ENCODE data around the gene KCNIP1. TPM values are rescaled to one million over a fixed set of nuclear protein-coding genes. Genes with fewer than 3 reads are reported as not detected.

KCNIP1 gene
- total RNA-seq, 2 donors from 2014 or later: not detected

- no peak overlapping the region for H3K4me3 Mint-ChIP-seq
- H3K4me1 Mint-ChIP-seq: peaks cover 11% of the 10 kb centered on the region
- no peak for TF ChIP-seq CTCF (conservative IDR thresholded peaks at IDR 0.05)
- no peaks in the 10 kb centered on the region for H3K36me3 Mint-ChIP-seq (ENCODE audit: low read depth)
- Histone ChIP-seq H3K9me3 (ENCODE audit: control insufficient read depth, low read length) (no peaks in the 10 kb centered on the region), H3K4me1 (ENCODE audit: control insufficient read depth, insufficient read depth, low read length) (no peaks in the 10 kb centered on the region), H3K4me3 (ENCODE audit: low read length) (no peak overlapping the region), H3K27me3 (ENCODE audit: control insufficient read depth, insufficient read depth, low read length, poor library complexity, severe bottlenecking) (peaks cover 36% of the 10 kb centered on the region), H3K27ac (ENCODE audit: low read depth, low read length) (no peak overlapping the region), H3K9ac (ENCODE audit: extremely low read depth, low read length, poor library complexity, severe bottlenecking) (no peak overlapping the region), H3K36me3 (ENCODE audit: control insufficient read depth, insufficient read depth, low read length) (no peaks in the 10 kb centered on the region)
- peaks cover 23% of the 10 kb centered on the region for H3K27me3 Mint-ChIP-seq (ENCODE audit: insufficient read depth)
- no peaks in the 10 kb centered on the region for H3K9me3 Mint-ChIP-seq
- no peak for DNase-seq
- WGBS, 2 experiments (ENCODE audit: insufficient coverage in 1 of 2, insufficient read length in 1 of 2): 95 to 100% methylated on average over 2 of the region's 2 CpGs
- H3K27ac Mint-ChIP-seq: no peak overlapping the region
Measured at GRCh38 chr5:170494041-170494440, 9.8 kb upstream of the KCNIP1 start.

DNA sequence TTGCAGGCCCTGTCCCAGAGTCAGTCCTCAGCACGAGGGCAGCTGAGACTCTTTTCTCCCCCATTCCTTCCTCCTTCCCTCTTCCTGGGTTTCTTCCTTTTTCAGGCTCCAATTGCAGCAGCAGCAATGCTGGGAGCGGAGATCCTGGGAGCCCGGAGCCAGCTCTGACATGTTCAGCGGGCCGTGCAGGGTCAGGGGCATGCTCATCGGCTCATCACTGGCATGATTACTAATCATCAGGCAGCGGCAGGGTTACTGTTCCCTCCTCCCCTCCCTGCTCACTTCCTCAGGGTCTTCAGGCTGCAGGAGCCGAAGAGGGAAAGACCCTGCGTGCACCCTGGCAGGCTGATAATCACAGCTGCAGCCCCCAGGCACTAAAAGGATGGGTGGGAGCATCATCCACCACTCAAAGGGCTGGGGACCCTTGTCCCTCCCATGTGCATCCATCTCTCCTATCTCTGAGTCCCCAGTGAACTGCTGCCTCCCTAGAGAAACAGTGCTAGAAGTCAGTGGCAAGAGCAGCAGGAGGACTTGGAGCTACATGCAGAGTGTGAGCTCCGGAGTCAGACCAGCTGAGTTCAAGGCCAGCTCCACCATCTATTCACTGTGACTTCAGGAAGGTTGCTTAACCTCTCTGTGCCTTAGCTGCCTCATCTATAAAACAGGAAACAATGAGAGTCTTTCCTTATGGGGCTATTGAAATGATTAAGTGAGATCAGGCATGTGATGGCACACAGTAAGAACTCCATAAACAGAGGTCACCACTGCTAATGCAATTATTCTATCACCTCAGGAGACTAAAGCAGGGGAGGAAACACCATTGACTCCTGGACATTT lies 7.8 kb upstream of the KCNIP1 start:
- Histone ChIP-seq H3K36me3 (ENCODE audit: control insufficient read depth, insufficient read depth, low read length) (no peaks in the 10 kb centered on the region), H3K4me1 (ENCODE audit: control insufficient read depth, insufficient read depth, low read length) (no peaks in the 10 kb centered on the region), H3K4me3 (ENCODE audit: low read length) (no peak overlapping the region), H3K9ac (ENCODE audit: extremely low read depth, low read length, poor library complexity, severe bottlenecking) (no peak overlapping the region), H3K9me3 (ENCODE audit: control insufficient read depth, low read length) (no peaks in the 10 kb centered on the region), H3K27ac (ENCODE audit: low read depth, low read length) (no peak overlapping the region), H3K27me3 (ENCODE audit: control insufficient read depth, insufficient read depth, low read length, poor library complexity, severe bottlenecking) (peaks cover 36% of the 10 kb centered on the region)
- no peak overlapping the region for H3K27ac Mint-ChIP-seq
- no peaks in the 10 kb centered on the region for H3K9me3 Mint-ChIP-seq
- DNase-seq: no peak
- H3K4me3 Mint-ChIP-seq: no peak overlapping the region
- 85 to 90% methylated on average over 6 to 10 of the region's 10 CpGs for WGBS, 2 experiments (ENCODE audit: insufficient coverage in 1 of 2, insufficient read length in 1 of 2)
- TF ChIP-seq CTCF (conservative IDR thresholded peaks at IDR 0.05): no peak
- H3K36me3 Mint-ChIP-seq (ENCODE audit: low read depth): no peaks in the 10 kb centered on the region
- peaks cover 24% of the 10 kb centered on the region for H3K27me3 Mint-ChIP-seq (ENCODE audit: insufficient read depth)
- peaks cover 1% of the 10 kb centered on the region for H3K4me1 Mint-ChIP-seq

DNA sequence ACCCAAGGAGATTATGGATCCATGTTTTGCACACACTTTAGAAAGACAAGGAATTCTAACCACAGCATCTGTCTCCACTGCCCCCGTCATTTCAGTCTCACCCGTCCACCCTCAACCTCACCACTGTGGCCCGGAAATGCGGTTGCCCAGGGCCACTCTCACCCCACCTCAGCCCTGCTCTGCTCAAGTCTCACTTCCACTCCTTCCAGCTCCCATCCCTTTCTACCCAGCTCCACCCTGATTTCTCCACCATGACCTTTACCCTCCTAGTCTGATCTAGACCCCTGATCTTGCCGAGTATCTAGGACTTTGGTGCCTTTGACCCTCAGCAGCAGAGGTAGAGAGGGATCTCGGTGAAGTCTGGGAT lies 7.2 kb upstream of the KCNIP1 start:
- H3K36me3 Mint-ChIP-seq (ENCODE audit: low read depth): no peaks in the 10 kb centered on the region
- H3K27ac ChIP-seq (ENCODE audit: low read depth, low read length): no peak overlapping the region
- H3K9me3 ChIP-seq (ENCODE audit: control insufficient read depth, low read length): no peaks in the 10 kb centered on the region
- no peak for TF ChIP-seq CTCF (conservative IDR thresholded peaks at IDR 0.05)
- no peaks in the 10 kb centered on the region for H3K4me1 Mint-ChIP-seq
- no peaks in the 10 kb centered on the region for H3K9me3 Mint-ChIP-seq
- 88 to 100% methylated on average over 5 to 6 of the region's 6 CpGs for WGBS, 2 experiments (ENCODE audit: insufficient coverage in 1 of 2, insufficient read length in 1 of 2)
- H3K27ac Mint-ChIP-seq: no peak overlapping the region
- no peak overlapping the region for H3K4me3 ChIP-seq (ENCODE audit: low read length)
- H3K4me1 ChIP-seq (ENCODE audit: control insufficient read depth, insufficient read depth, low read length): no peaks in the 10 kb centered on the region
- no peak overlapping the region for H3K4me3 Mint-ChIP-seq
- H3K9ac ChIP-seq (ENCODE audit: extremely low read depth, low read length, poor library complexity, severe bottlenecking): no peak overlapping the region
- peaks cover 27% of the 10 kb centered on the region for H3K27me3 Mint-ChIP-seq (ENCODE audit: insufficient read depth)
- no peaks in the 10 kb centered on the region for H3K36me3 ChIP-seq (ENCODE audit: control insufficient read depth, insufficient read depth, low read length)
- no peak for DNase-seq
- peaks cover 36% of the 10 kb centered on the region for H3K27me3 ChIP-seq (ENCODE audit: control insufficient read depth, insufficient read depth, low read length, poor library complexity, severe bottlenecking)
